Measurements from ENCODE around the gene MTMR11.
"Not testable (repeated sequence)": the region's sequence is repeated elsewhere in the genome, so short reads cannot be mapped to it uniquely, and the experiment has no call there.

The MTMR11 gene

DNA sequence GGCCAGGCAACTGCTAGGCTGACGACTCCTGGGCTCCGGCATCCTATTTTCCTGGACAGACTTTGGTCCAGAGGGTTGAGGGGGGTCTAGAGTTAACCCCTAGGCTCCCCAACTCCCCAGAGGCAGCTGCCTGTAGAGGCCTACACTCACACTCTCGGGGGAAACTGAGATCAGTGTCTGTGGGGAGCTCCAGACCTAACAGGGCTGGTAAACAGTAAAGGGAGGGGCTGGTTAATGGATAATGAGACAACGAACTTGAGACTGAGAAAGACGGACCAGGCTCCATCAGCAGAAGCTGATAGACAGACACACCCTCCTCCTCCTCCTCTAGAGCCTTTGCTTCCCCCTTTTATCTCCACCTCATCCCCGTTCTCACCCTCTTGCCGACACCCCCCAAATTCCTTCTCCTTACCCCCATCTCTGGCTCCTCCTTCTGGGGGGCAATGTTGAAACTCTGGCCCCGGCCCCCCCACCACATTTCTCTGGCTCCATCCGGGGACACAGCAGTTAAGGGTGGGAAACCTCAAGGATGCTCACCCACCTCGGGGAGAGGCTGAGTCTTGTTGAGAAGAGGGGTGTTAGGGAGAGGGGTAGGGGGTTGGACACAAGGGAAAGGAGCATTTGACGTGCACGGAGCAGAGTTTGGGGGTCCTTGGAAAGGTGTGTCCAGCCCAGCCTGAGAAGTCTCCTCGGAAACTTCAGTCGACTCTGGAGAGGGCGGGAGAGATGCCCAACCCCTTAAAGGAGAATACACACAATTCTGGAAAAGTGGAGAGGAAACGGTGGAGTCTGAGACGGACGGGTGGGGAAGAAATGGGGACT is at the start of gene MTMR11:
MTMR11 (minus strand) TSS at position 710 of the 822 bp plus-strand sequence; CDS start at position 478, 232 bp downstream.
- no peak for DNase-seq (ENCODE audit: low read depth in 2 of 2)

DNA sequence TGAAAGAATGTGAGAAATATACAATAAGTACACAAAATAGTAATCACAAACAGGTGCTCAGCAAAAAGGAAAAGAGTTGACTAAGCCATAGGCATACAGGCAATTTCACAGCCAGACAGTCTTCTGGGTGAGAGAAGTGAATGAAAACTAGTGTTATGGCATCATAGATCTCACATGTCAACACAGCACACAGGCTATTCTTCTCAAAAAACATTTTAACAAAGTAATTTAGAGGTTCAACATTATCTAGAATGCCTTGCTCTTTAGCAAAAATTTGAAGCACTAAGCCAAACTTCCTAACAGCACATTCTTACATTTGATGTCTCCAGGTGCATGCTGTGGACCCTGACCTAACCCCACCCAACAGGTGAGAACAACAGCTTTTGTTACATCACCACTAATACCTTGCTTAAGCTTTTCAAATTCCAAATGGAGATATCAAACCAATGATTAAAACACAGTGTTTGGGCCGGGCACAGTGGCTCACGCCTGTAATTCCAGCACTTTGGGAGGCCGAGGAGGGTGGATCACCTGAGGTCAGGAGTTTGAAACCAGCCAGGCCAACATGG is 43.4 kb upstream of the MTMR11 start:
- DNase-seq (ENCODE audit: low read depth in 2 of 2), result no peak

DNA sequence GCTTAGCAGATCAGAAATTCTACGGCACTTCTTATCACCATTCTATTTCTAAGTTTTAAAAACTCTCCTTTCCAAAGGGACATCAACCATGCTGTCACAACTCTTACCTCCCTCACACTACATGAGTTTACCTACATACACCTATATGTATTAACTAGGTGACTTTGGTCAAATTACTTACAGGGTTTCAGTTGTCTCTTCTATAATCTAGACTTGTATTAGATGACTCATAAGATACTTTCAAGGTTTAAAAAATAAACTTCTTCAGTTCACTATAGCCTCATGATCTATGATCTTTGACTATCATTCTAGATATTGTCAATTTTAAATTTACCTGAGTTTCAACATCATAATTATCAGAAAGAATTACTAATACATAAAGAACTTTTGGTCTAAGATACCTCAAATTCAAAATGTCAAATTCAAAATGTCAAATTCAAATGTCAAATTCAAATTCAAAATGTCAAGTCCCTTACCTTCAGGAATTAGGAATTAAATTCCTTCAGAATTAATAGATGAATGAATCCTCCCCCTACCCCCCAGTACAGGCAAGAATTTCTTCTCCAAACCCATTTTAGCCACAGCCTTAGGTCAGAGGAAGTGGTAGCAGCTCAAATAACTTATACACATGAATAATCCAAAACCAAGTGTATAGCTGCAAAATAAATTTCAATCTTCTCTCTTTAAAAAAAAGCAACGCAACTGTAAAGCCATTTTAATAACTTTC is 42.7 kb upstream of the MTMR11 start:
- DNase-seq (ENCODE audit: low read depth in 2 of 2), result no peak

- no peak for DNase-seq (ENCODE audit: low read depth in 2 of 2)
These were observed 41.9 kb upstream of the MTMR11 start for GRCh38 chr1:149978547-149979023.

DNA sequence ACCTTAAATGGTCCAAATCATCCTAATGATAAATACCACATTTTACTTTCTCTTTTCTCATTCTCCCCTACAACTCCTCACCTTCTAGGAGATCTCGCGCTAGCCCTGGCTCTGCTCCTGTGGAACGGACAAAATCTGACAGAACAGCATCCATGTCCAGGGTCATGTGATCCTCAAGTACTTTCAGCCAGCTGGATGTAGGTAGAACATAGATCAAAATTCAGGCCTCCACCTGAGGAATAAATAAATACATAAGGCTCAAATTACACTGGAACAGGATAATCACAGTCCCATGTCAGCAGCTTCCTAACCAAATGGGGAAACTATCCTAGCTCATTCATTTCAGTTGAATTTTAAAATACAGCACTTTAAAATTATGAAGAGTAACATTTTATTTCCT is 40.7 kb upstream of the MTMR11 start:
- DNase-seq (ENCODE audit: low read depth in 2 of 2), result no peak

DNA sequence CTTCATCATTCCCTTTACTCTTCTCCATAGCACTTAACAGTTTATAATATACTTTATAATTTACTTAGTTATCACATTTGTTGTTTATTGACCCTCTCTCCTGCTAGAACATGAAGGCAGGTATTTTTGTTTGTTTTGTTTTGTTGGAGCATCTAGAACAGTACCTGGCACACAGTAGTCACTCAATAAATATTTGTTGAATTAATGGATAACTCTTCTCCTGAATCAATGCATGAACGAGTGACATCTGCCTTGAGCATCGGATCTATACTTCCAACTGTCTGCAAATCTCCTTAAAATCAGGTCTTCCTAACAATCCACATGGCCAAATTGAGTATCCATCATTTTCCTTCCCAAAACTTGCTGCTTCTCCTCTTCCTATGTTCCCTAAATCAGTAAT is 35.9 kb upstream of the MTMR11 start:
- DNase-seq (ENCODE audit: low read depth in 2 of 2), result no peak

DNA sequence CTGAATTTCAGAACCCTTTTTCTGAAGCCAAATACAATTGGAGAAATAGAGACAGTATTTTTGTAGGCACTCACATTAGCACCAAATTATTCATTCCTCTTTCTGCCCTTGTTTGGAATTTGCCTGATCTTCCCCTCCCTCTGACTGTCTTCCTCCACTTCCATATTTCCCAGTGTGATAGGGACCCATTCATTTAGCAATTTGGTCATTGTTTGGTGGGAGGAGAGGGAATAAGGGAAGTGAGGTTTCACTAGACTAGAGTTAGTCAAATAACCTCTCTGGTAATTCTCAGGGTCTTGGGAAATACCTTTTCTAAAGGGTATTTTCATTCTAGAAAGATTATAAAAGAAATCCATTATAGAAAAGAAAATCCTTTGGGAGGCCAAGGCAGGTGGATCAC is 31.0 kb upstream of the MTMR11 start:
- DNase-seq (ENCODE audit: low read depth in 2 of 2), result no peak

DNA sequence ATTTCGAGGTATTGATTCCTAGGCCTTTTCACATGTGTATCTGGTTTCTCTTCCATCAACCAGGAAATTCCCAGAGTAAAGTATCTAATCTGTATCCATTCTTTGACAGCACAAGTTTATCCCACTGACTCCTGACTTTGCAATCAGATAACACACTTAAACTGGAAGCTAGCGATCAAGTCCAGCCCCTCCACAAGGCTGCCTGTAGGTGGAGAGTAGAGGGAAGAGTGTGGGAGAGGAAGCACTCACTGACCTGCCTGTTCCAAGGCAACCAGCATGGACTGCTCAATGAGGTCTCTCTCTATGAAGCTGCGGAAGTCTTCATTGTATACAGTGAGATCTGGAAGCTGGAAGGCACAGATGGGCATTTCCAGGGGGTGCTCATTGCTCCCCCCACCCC is 30.4 kb upstream of the MTMR11 start:
- no peak for DNase-seq (ENCODE audit: low read depth in 2 of 2)

GRCh38 chr1:149966405-149966804 is 29.7 kb upstream of the MTMR11 start:
- no peak for DNase-seq (ENCODE audit: low read depth in 2 of 2)

- no peak for DNase-seq (ENCODE audit: low read depth in 2 of 2)
These were observed 28.8 kb upstream of the MTMR11 start for GRCh38 chr1:149965440-149965839.

DNA sequence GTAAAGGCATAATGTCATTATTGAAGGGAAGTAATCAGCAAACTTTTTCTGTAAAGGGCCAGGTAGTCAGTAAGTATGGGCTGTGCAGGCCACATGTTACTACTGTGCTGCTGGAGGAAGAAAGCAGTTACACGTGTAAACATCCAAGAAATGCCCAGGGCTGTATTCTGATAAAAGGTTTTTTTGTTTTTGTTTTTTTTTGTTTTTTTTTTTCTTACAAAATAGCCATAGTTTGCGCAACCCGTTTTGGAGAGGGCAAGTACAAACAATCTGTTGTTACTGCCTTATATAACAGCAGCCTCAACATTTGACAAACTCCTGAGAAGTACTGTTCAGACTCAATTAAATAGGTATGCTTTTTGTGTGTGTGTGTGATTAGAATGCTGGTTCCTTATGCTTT is 26.7 kb upstream of the MTMR11 start:
- DNase-seq (ENCODE audit: low read depth in 2 of 2), result no peak

- no peak for DNase-seq (ENCODE audit: low read depth in 2 of 2)
These were observed 26.1 kb upstream of the MTMR11 start for GRCh38 chr1:149962736-149963135.

DNA sequence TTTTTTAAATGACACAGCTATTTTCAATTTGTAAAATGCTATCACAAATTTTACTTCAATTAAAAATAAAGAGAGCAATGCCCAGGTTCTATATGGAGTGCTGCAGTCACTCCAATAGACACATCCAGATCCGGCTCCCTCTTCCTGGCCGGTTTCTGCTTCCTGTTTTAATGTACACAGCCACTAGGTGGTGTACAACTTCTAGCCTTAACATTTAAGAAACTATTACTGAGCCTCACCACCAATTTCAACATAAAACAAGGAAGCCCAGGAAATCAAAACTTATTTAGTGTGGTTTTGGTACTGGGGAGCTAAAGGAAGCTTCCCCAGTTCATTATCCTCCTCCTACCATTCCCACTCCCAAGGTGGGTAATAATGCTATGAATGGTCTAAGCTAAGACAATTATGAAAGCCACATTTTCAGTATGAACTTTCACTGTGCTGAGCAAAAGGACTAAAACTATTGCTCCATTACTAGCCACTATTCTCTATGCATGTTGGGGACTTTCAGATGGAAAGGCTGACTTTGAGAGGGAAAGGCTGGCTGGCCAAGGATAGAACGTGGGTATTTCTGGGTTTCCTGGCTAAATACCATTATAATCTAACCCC is 25.5 kb upstream of the MTMR11 start:
- peak in 1 of 2 donors; percentile 27 for DNase-seq (ENCODE audit: low read depth in 2 of 2)

DNA sequence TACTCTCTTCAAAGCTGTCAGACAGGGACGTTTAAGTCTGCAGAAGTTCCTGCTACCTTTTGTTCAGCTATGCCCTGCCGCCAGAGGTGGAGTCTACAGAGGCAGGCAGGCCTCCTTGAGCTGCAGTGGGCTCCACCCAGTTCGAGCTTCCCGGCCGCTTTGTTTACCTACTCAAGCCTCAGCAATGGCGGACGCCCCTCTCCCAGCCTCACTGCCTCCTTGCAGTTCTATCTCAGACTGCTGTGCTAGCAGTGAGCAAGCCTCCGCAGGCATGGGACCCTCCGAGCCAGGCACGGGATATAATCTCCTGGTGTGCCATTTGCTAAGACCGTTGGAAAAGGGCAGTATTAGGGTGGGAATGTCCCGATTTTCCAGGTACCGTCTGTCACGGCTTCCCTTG is 20.9 kb upstream of the MTMR11 start:
- DNase-seq (ENCODE audit: low read depth in 2 of 2), result not testable (repeated sequence)

DNA sequence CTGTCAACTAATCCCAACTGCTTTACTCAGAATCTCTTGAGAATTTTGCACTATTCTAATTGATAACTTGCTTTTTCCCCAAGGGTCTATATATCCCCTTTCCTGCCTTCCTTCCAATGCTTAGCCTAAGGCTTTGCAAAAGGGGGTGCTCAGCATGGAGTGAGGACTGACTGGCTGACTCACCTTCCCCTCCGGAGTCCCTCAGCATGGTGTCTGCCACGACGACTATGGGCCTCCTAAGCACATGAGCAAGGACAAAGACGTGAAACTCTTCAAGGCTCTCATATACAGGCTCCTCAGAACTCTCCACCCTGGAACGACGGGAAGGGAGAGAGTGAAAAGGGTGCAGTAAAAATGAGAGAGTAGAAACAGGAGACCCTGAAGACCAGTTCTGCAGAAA is 13.2 kb upstream of the MTMR11 start:
- no peak for DNase-seq (ENCODE audit: low read depth in 2 of 2)

- no peak for DNase-seq (ENCODE audit: low read depth in 2 of 2)
These were observed 8.5 kb upstream of the MTMR11 start for GRCh38 chr1:149945206-149945605.

DNA sequence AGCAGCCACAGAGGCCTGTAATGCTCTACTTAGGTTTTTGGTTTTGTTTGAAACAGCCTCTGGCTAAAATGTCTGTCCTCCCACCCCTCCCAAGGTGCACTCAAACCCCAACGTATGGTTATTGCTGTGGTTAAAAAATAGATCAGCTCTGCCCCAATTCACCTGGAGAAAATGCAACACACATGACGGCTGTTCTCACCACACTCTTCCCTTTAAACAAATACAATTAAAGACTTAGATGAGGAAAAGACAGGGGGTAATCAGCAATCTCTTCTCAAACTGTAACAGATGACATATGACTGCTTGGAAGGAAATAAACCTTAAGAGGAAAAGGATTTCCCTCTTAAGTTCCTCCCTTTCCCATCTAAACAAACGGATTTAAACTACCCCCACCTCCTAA is 6.2 kb upstream of the MTMR11 start:
- no peak for DNase-seq (ENCODE audit: low read depth in 2 of 2)

GRCh38 chr1:149942207-149942606 is 5.5 kb upstream of the MTMR11 start:
- no peak for DNase-seq (ENCODE audit: low read depth in 2 of 2)

DNA sequence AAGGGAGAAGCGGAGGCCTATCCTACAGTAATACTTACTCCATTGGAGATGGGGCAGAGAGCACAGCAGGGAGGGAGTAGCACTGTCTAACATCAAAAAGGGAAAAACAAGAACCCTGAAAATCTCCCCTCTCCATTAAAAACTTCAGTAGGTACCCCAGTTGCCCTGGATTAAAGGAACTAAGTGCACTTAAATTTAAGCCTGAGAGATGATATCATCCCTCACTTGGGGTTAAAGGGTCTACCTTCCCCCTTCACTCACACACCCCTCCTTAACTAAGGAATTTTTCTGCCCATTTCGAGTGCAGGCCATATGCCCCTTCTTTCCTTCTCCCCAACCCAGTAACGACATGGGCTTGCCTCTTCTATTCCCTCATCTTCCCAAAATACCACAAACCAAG is 3.7 kb upstream of the MTMR11 start:
- no peak for DNase-seq (ENCODE audit: low read depth in 2 of 2)

DNA sequence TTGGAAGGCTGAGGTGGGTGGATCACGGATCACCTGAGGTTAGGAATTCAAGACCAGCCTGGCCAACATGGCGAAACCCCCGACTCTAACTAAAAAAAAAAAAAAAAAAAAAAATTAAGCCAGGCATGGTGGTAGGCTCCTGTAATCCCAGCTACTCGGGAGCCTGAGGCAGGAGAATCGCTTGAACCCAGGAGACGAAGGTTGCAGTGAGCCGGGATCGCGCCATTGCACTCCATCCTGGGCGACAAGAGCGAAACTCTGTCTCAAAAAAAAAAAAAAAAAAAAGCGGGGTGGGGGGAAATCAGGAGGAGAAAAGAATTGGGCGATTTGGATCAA is 2.0 kb upstream of the MTMR11 start:
- not testable (repeated sequence) for DNase-seq (ENCODE audit: low read depth in 2 of 2)

DNA sequence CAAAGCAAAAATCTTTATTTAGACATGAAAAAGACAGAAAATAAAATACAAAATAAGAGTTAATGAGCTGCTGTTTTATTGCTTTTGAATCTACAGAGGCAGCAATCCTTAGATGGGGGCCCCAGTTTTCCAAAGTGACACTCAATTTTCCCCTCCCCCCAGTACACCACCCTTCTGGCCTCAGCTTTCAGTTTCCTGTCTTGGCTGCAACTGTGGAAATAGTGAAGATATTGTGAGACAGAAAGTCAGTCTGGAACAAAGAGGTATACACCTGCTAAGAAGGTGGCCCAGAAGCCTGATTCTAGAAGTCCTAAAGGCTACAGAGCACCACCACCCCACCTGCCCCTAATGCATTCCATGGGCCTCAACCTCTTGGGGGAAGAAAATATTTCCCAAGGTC is 1.1 kb upstream of the MTMR11 start:
- DNase-seq (ENCODE audit: low read depth in 2 of 2), result no peak

DNA sequence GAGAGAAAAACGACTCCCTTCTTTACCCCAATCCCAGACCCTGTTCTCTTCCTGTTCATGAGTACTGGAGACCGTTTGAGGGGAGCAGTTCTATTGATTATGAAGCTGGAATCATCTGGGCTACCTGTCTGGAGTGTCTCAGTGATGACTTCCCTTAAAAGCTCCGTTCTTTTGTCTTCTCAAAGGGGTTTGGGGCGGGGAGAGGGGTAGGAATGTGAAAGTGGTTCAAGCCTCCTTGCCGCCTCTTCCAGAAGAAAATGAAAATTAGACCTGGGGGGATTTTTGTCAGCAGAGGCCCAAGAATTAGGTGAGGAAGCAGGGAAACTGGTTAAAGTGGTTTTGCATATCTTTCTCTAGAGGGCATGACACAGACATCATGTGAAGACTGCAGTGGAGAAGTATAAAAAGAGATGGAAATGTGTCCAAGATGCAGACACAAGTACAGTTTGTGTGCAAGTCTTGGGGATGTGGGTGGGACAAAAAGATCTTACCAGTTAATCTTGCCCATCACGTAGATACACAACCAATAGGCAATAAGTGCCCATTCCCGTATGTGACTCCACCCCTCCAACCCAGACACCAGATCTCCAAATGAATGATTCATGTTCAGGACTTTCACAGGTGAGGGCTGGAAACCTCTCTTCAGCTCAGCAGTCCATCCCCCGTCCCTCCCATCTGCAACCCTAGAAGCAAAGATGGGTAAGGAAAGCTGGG is 470 bp upstream of the MTMR11 start:
- DNase-seq (ENCODE audit: low read depth in 2 of 2), result no peak
